SK-N-SH (cell line): ENCODE data around the gene NR2C2AP.

ENCODE experiments used
- ELF1 ChIP-seq: IDR thresholded peaks from 2 replicates; pipeline ENCODE4 v1.4.0; 2012
- EP300 ChIP-seq, 2 experiments: IDR thresholded peaks; 2 replicates each; pipeline versions ENCODE4 v1.4.0 to v1.6.1; 2012; ENCODE audit warnings: borderline replicate concordance in 1 of 2, low read depth in 1 of 2, low read length in 1 of 2
- FOXM1 ChIP-seq: IDR thresholded peaks from 2 replicates; pipeline ENCODE4 v1.4.0; 2012; ENCODE audit warnings: low read depth, mild to moderate bottlenecking
- POLR2AphosphoS5 ChIP-seq: IDR thresholded peaks from 2 replicates; pipeline ENCODE4 v1.6.1; 2012; ENCODE audit warnings: low read depth, low read length
- RCOR1 ChIP-seq: fragments of 150-350 bp; IDR thresholded peaks from 2 replicates; pipeline ENCODE4 v1.6.1; 2017; ENCODE audit warnings: antibody characterized with exemption, low read length
- RXRA ChIP-seq: IDR thresholded peaks from 2 replicates; pipeline ENCODE4 v1.4.0; 2012; ENCODE audit warnings: low read depth, mild to moderate bottlenecking, borderline replicate concordance
- SIN3A ChIP-seq: IDR thresholded peaks from 2 replicates; pipeline ENCODE4 v1.6.1; 2012; ENCODE audit warnings: low read depth, mild to moderate bottlenecking, low read length, moderate library complexity, borderline replicate concordance
- TAF1 ChIP-seq: IDR thresholded peaks from 2 replicates; pipeline ENCODE4 v1.6.1; 2012; ENCODE audit warnings: low read depth, mild to moderate bottlenecking, low read length, moderate library complexity, borderline replicate concordance
- TCF12 ChIP-seq: IDR thresholded peaks from 2 replicates; pipeline ENCODE4 v1.4.0; 2012
- TF ChIP-seq, protein P1 (sequence below): fragments of 200-600 bp; sonication (generic); IDR thresholded peaks from 2 replicates; pipeline ENCODE4 v1.6.1; 2017; ENCODE audit warnings: antibody characterized with exemption, mild to moderate bottlenecking, moderate library complexity

DNA sequence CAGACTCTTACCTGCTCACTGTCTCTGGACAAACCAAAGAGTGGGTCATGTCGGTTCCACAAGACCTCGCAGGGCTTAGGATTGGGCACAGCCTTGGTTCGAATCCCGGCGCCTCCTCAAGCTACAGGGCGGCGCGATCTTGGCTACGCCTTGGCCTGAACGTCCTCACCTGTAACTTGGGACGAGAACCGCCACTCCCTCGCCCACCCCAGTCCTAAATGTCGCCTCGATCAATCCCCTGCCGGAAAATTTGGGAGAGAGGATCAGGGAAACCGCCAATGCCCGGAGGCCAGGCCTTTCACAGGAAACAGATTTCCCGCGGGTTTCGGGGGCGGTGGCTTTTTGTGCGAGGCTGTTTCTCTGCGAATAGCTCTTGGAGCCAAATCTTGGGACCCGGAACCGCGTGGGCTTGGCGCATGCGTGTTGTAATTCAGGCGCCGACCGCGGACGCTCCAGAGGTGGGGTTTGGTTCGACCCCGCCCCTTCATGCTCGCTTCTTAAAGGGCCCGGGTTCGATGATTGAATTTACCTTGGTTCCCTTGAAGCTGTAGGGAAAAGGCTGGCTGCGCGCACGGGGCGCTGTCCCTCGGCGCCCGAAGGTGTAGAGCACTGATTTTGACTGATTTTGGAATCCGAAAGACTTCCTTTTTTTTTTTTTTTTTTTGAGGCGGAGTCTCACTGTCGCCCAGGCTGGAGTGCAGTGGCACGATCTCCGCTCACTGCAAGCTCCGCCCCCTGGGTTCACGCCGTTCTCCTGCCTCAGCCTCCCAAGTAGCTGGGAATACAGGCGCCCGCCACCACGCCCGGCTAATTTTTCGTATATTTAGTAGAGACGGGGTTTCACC lies at the start of gene NR2C2AP:
- TF ChIP-seq SIN3A = 0 out of 2 replicates have a peak, but pooled peaks have one; percentile 35
- TF ChIP-seq, protein P1, sequence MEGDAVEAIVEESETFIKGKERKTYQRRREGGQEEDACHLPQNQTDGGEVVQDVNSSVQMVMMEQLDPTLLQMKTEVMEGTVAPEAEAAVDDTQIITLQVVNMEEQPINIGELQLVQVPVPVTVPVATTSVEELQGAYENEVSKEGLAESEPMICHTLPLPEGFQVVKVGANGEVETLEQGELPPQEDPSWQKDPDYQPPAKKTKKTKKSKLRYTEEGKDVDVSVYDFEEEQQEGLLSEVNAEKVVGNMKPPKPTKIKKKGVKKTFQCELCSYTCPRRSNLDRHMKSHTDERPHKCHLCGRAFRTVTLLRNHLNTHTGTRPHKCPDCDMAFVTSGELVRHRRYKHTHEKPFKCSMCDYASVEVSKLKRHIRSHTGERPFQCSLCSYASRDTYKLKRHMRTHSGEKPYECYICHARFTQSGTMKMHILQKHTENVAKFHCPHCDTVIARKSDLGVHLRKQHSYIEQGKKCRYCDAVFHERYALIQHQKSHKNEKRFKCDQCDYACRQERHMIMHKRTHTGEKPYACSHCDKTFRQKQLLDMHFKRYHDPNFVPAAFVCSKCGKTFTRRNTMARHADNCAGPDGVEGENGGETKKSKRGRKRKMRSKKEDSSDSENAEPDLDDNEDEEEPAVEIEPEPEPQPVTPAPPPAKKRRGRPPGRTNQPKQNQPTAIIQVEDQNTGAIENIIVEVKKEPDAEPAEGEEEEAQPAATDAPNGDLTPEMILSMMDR = no peak
- no peak; the same call in 1 of the 2 replicates for TF ChIP-seq TAF1
- no peak for TF ChIP-seq RXRA
- no peak for TF ChIP-seq TCF12
- peak; percentile 79 for TF ChIP-seq ELF1
- TF ChIP-seq RCOR1 = no peak
- TF ChIP-seq FOXM1 = no peak
- peak; percentile 74; the same call in 1 of the 2 replicates for TF ChIP-seq POLR2AphosphoS5
- TF ChIP-seq EP300 (IDR thresholded peaks at IDR 0.05; ENCODE audit: borderline replicate concordance in 1 of 2, low read depth in 1 of 2, low read length in 1 of 2) = no peak
